Body of pancreas (tissue), 4 donors: ENCODE data around the gene METTL23. TPM values are rescaled to one million over a fixed set of nuclear protein-coding genes. Genes with fewer than 3 reads are reported as not detected.
"Not testable (repeated sequence)": the region's sequence is repeated elsewhere in the genome, so short reads cannot be mapped to it uniquely, and the experiment has no call there.

ENCODE experiments used
- ATAC-seq: fragments of 150-250 bp; one replicate; pipeline ENCODE4 v1.9.1; 2016
- DNase-seq, 4 donors: peaks; one replicate each; pipeline ENCODE4 v3.0.0-alpha.2; 2019
- H3K27ac ChIP-seq, 4 donors: fragments of 200-600 bp; sonication (generic); 1 replicate in 3 of 4; 2 replicates in 1 of 4; pipeline versions ENCODE4 v1.5.1 to v1.6.1; 2016 to 2019; ENCODE audit warnings: mild to moderate bottlenecking in 1 of 4, mixed read lengths in 1 of 4, moderate library complexity in 1 of 4
- H3K27me3 ChIP-seq, 2 donors: fragments of 200-600 bp; sonication (generic); one replicate each; pipeline ENCODE4 v1.6.0; 2016; ENCODE audit warnings: mild to moderate bottlenecking in 1 of 2
- H3K36me3 ChIP-seq, 2 donors: fragments of 200-600 bp; sonication (generic); replicated peaks in 1 of 2; 2 replicates each; pipeline ENCODE4 v1.5.1; 2016; ENCODE audit warnings: low read depth in 2 of 2; ENCODE audit not compliant: insufficient read depth in 1 of 2
- H3K4me1 ChIP-seq: fragments of 200-600 bp; sonication (generic); one replicate; pipeline ENCODE4 v1.6.0; 2016
- H3K4me3 ChIP-seq, 2 donors: fragments of 200-600 bp; sonication (generic); 1 replicate in 1 of 2; 2 replicates in 1 of 2; pipeline ENCODE4 v1.5.1; 2016 to 2019
- H3K9me3 ChIP-seq, 3 donors: fragments of 200-600 bp; sonication (generic); 1 replicate in 2 of 3; 2 replicates in 1 of 3; pipeline ENCODE4 v1.5.1; 2016
- POLR2A ChIP-seq, 3 donors: fragments of 450-650 bp; IDR thresholded peaks; one replicate each; pipeline ENCODE4 v1.6.1; 2016; ENCODE audit warnings: antibody characterized with exemption in 3 of 3, mild to moderate bottlenecking in 2 of 3
- WGBS, 2 donors: methylation state at CpG; one replicate each; pipeline ENCODE4 v1.1.5; 2017; 5-methylcytosine and 5-hydroxymethylcytosine counted together
- intact Hi-C: fragments of 100-400 bp; cut with DNase I; formaldehyde crosslinking; loops from one replicate; pipeline ENCODE4 v1.15.1; 2023
- total RNA-seq, 2 donors: library from RNA; depleted of rRNA; stranded (reverse); fragments of >200 nt; gene quantifications; one replicate each; pipeline ENCODE4 v1.1.0, GENCODE V29; 2016
- TF ChIP-seq, protein P1 (sequence below), 7 experiments: fragments of 450-650 bp in 4 of 7; fragments of 200-600 bp in 3 of 7; sonication (generic) in 3 of 7; IDR thresholded peaks; one replicate each; pipeline ENCODE4 v1.5.1; 2016 to 2019; ENCODE audit warnings: antibody characterized with exemption in 7 of 7

Gene METTL23
- total RNA-seq, 2 donors from 2014 or later = 25.9 to 44.2 TPM

DNA sequence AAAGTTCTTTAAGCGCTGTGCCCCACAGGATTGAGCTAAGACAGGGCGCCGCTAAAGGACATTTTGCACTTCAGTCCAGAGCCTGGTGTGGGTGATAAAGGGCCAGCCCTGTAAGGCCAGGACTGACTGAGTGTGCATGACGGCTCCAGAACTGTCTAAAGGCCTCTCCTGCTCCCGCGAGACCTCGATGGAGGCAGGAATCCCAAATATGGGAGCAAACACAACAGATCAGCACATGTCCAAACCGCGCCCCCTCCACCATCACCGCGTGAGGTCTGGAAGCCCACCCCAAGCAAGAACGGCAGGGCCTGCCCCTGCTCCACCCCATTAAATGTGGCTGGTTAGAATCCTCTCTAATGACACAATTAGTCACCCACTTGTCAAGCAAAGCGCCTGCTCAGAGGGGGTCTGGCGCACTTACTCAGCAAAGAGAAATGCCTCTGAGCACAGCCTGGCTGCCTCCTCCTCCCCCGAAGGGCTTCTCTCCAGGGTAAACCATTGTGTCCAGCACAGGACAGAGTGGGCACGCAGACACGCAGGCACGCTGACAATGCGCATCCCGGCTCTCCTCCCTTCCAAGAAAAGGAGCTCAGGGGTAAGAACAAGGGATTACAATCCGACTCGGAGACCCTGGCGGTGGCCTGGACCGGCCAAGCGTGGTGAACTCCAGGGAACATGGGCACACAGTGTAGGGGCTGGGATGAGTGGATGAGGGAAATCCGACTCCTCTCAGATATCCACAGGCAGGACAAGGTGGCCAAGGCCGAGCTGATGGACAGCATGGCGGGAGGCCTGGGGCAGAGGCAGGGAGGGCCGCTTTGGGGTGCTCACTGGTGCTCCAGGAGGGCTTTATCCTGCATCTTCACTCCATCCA lies 17.3 kb upstream of the METTL23 start:
- Histone ChIP-seq H3K4me1 (peaks cover 39% of the 10 kb centered on the region), H3K36me3 (no peaks in the 10 kb centered on the region), H3K27me3 (no peaks in the 10 kb centered on the region), H3K27ac (peak overlapping the region; percentile 65 to 86 (median 82)), H3K4me3 (no peak overlapping the region), H3K9me3 (no peaks in the 10 kb centered on the region)
- intact Hi-C loops = no loop called here
- DNase-seq (peak; percentile 58 to 83 (median 69)), ATAC-seq (peak; percentile 57)
- WGBS, 2 donors = 63 to 71% methylated on average over 14 to 29 of the region's 29 CpGs
- peak; percentile 29 to 80 (median 78) for TF ChIP-seq POLR2A (IDR thresholded peaks at IDR 0.05)
- TF ChIP-seq, protein P1, sequence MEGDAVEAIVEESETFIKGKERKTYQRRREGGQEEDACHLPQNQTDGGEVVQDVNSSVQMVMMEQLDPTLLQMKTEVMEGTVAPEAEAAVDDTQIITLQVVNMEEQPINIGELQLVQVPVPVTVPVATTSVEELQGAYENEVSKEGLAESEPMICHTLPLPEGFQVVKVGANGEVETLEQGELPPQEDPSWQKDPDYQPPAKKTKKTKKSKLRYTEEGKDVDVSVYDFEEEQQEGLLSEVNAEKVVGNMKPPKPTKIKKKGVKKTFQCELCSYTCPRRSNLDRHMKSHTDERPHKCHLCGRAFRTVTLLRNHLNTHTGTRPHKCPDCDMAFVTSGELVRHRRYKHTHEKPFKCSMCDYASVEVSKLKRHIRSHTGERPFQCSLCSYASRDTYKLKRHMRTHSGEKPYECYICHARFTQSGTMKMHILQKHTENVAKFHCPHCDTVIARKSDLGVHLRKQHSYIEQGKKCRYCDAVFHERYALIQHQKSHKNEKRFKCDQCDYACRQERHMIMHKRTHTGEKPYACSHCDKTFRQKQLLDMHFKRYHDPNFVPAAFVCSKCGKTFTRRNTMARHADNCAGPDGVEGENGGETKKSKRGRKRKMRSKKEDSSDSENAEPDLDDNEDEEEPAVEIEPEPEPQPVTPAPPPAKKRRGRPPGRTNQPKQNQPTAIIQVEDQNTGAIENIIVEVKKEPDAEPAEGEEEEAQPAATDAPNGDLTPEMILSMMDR (IDR thresholded peaks at IDR 0.05) = no peak

- intact Hi-C loops = loop anchor here (10.0 kb wide), 1 partner anchor 185 kb away; no protein-coding TSS in a partner anchor
- WGBS, 2 donors = 10 to 16% methylated on average over 15 to 34 of the region's 79 CpGs
- not testable (repeated sequence) for H3K36me3 ChIP-seq, H3K9me3 ChIP-seq, H3K27me3 ChIP-seq
- DNase-seq (peak in 1 of 4 donors; percentile 39), ATAC-seq (peak; percentile 43)
- Histone ChIP-seq H3K27ac (peak overlapping the region; percentile 65 to 86 (median 82)), H3K4me3 (peak overlapping the region in 1 of 2 donors; percentile 18), H3K4me1 (peaks cover 48% of the 10 kb centered on the region)
Observed at GRCh38 chr17:76709951-76710862, 16.4 kb upstream of the METTL23 start.

DNA sequence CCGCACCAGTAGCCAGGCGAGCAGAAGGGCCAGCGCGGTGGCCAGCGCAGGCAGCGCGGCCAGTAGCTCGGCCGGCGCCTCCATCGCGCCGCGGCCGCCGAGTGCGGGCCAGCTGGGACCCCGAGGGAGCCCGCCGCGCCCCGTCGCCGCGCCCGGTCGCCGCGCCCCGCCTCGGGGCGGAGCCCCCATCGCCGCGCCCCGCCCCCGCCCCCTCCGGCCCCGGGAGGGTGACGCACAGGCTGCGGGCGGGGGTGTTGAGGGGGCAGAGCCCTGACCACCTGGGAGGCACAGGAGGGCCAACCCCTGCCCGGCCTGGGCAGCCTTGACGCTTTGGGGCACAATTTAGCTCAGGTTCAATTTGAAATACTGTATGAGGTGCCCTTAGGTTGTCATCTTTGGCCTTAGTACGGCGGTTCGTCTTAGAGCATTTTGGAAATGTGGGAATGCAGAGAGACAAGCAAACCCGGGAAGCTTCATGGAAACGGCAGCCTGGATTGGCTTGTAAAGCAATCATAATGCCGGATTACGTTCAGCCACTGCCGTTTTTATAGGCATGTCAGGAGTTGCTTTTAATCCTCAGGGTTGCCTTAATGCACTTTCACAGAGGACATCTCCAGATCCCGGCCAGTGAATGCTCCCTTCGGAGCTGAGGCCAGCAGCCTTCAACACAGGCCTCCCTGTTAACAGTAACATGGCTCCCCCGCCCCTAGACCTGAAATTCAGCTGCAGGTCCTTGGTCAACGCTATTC lies 15.6 kb upstream of the METTL23 start, which contains the start of gene MXRA7:
Gene MXRA7, minus strand, starts transcription at position 103 of the 749 bp plus-strand sequence. Its CDS starts 19 bp downstream, at position 84.
- H3K36me3 ChIP-seq = peaks cover 0 to 6% of the 10 kb centered on the region in 2 donors
- no peaks in the 10 kb centered on the region for H3K27me3 ChIP-seq
- WGBS, 2 donors = 7 to 10% methylated on average over 12 to 20 of the region's 56 CpGs
- no peaks in the 10 kb centered on the region for H3K9me3 ChIP-seq
- ATAC-seq = peak; percentile 74
- intact Hi-C loops = loop anchor here (10.0 kb wide), 1 partner anchor 186 kb away; no protein-coding TSS in a partner anchor
- H3K4me1 ChIP-seq = peaks cover 51% of the 10 kb centered on the region
- H3K27ac ChIP-seq = peak within 1 kb of the TSS; percentile 74 to 86 (median 82)
- TF ChIP-seq, protein P1 (IDR thresholded peaks at IDR 0.05) = no peak
- TF ChIP-seq POLR2A (IDR thresholded peaks at IDR 0.05) = peak in 2 of 3 donors; percentile 8 to 33
- DNase-seq = peak; percentile 70 to 81 (median 76)
- H3K4me3 ChIP-seq = peak within 1 kb of the TSS in 1 of 2 donors; percentile 18

DNA sequence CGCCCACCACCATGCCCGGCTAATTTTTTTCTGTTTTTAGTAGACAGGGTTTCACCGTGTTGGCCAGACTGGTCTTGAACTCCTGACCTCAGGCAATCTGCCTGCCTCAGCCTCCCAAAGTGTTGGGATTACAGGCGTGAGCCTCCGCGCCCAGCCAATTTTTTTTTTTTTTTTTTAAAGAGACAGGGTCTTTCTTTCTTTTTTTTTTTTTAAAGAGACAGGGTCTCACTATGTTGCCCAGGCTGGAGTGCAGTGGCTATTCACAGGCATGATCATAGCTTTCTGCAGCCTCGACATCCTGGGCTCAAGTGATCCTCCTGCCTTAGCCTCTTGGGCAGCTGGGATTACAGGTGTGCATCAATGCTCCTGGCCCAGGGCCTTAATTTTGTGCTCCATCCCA lies 14.3 kb upstream of the METTL23 start:
- Histone ChIP-seq H3K36me3 (peaks cover 0 to 16% of the 10 kb centered on the region in 2 donors), H3K4me1 (peaks cover 51% of the 10 kb centered on the region)
- 46 to 75% methylated on average over 5 to 7 of the region's 7 CpGs for WGBS, 2 donors
- H3K4me3 ChIP-seq, DNase-seq, H3K9me3 ChIP-seq, H3K27ac ChIP-seq, H3K27me3 ChIP-seq, ATAC-seq: not testable (repeated sequence)
- intact Hi-C loops = loop anchor here (10.0 kb wide), 1 partner anchor 188 kb away; no protein-coding TSS in a partner anchor

GRCh38 chr17:76713765-76714164 lies 12.9 kb upstream of the METTL23 start:
- Histone ChIP-seq H3K4me1 (peaks cover 37% of the 10 kb centered on the region), H3K36me3 (peaks cover 4 to 24% of the 10 kb centered on the region in 2 donors), H3K9me3 (no peaks in the 10 kb centered on the region), H3K27ac (no peak overlapping the region), H3K27me3 (no peaks in the 10 kb centered on the region), H3K4me3 (no peak overlapping the region)
- DNase-seq = no peak
- TF ChIP-seq POLR2A (IDR thresholded peaks at IDR 0.05) = no peak
- TF ChIP-seq, protein P1 (IDR thresholded peaks at IDR 0.05) = no peak
- ATAC-seq = no peak
- WGBS, 2 donors = 93 to 95% methylated on average over 7 of the region's 7 CpGs
- intact Hi-C loops = loop anchor here (10.0 kb wide), 1 partner anchor 189 kb away; no protein-coding TSS in a partner anchor
